GM19193 (cell line): Measurements from ENCODE around the gene ACACB.
A peak's percentile ranks its signal among the peaks of the same experiment; 100 is the strongest.

Source experiments
- POLR2A ChIP-seq: IDR thresholded peaks from 4 replicates; pipeline ENCODE4 v1.6.1; 2011; ENCODE audit not compliant: insufficient read depth, insufficient read length; ENCODE audit errors: extremely low read depth

ACACB gene

GRCh38 chr12:109098183-109098604 is 18.2 kb upstream of the ACACB start:
- TF ChIP-seq POLR2A, result no peak

GRCh38 chr12:109098651-109099050 is 17.7 kb upstream of the ACACB start:
- no peak for TF ChIP-seq POLR2A

GRCh38 chr12:109099431-109100020 is 16.9 kb upstream of the ACACB start:
- TF ChIP-seq POLR2A, result no peak

GRCh38 chr12:109100741-109101140 is 15.6 kb upstream of the ACACB start:
- no peak for TF ChIP-seq POLR2A

- no peak for TF ChIP-seq POLR2A
Measured at GRCh38 chr12:109102491-109102890, 13.9 kb upstream of the ACACB start.

GRCh38 chr12:109105176-109105575 is 11.2 kb upstream of the ACACB start:
- TF ChIP-seq POLR2A, result no peak

GRCh38 chr12:109109746-109110350 is 6.5 kb upstream of the ACACB start:
- no peak for TF ChIP-seq POLR2A

- TF ChIP-seq POLR2A, result peak; percentile 49
Measured at GRCh38 chr12:109110988-109111495, 5.3 kb upstream of the ACACB start.

- no peak for TF ChIP-seq POLR2A
Measured at GRCh38 chr12:109112720-109113465, 3.5 kb upstream of the ACACB start.

- TF ChIP-seq POLR2A, result no peak
Measured at GRCh38 chr12:109113661-109114321, 2.6 kb upstream of the ACACB start.

- no peak for TF ChIP-seq POLR2A
Measured at GRCh38 chr12:109114644-109115043, 1.7 kb upstream of the ACACB start.

- TF ChIP-seq POLR2A, result no peak
Measured at GRCh38 chr12:109115404-109115757, 1.0 kb upstream of the ACACB start.

- TF ChIP-seq POLR2A, result no peak
Measured at GRCh38 chr12:109116611-109116949, 193 bp downstream of the ACACB start.

GRCh38 chr12:109120095-109120494 is 3.7 kb downstream of the ACACB start:
- TF ChIP-seq POLR2A, result no peak

GRCh38 chr12:109120557-109120956 is 4.2 kb downstream of the ACACB start:
- no peak for TF ChIP-seq POLR2A
